HG03196 (cell line): Measurements from ENCODE around the gene ALDH9A1.

Experiments
- ATAC-seq: cut with Tn5 transposase; IDR thresholded peaks from one replicate; pipeline ENCODE4 v1.9.1; 2021; ENCODE audit not compliant: unreplicated experiment

The ALDH9A1 gene

GRCh38 chr1:165624441-165624840 is 73.9 kb downstream of the ALDH9A1 start:
- no peak for ATAC-seq

- no peak for ATAC-seq
These were observed 74.7 kb downstream of the ALDH9A1 start for GRCh38 chr1:165623624-165624023.

GRCh38 chr1:165619647-165620151 is 78.7 kb downstream of the ALDH9A1 start:
- no peak for ATAC-seq

- ATAC-seq = no peak
These were observed 81.3 kb downstream of the ALDH9A1 start for GRCh38 chr1:165616987-165617546.

GRCh38 chr1:165616054-165616612 is 82.2 kb downstream of the ALDH9A1 start:
- ATAC-seq = no peak
